K562 (cell line): ENCODE measurements around the gene PRKD2. TPM values are rescaled to one million over a fixed set of nuclear protein-coding genes. Genes with fewer than 3 reads are reported as not detected.

Experiments used
- CBFA2T2 ChIP-seq: fragments of 450-650 bp; conservative IDR thresholded peaks from 2 replicates; pipeline ENCODE4 v1.6.1; 2017; ENCODE audit warnings: mild to moderate bottlenecking
- COPS2 ChIP-seq: fragments of 450-650 bp; conservative IDR thresholded peaks from 2 replicates; pipeline ENCODE4 v1.6.1; 2016; ENCODE audit warnings: mild to moderate bottlenecking, moderate library complexity
- MYBL2 ChIP-seq, 2 experiments: fragments of 450-650 bp in 1 of 2; sonication (generic) in 1 of 2; formaldehyde crosslinking in 1 of 2; IDR thresholded peaks; 2 replicates each; pipeline versions ENCODE4 v1.6.1 to v1.8.1; 2017 to 2022; ENCODE audit warnings: borderline replicate concordance in 1 of 2, inconsistent platforms in 1 of 2, low read depth in 1 of 2, mild to moderate bottlenecking in 1 of 2, missing genetic modification reagents in 1 of 2, moderate library complexity in 1 of 2
- PCBP2 ChIP-seq: fragments of 200-400 bp; formaldehyde crosslinking; IDR thresholded peaks from 2 replicates; pipeline ENCODE4 v1.6.1; 2018; ENCODE audit warnings: low read length, low read depth, mild to moderate bottlenecking, moderate library complexity; ENCODE audit not compliant: poor library complexity, severe bottlenecking
- PHF21A ChIP-seq: fragments of 450-650 bp; IDR thresholded peaks from 2 replicates; pipeline ENCODE4 v1.6.1; 2017; ENCODE audit warnings: low read depth, borderline replicate concordance
- PHF8 ChIP-seq: fragments of 200-600 bp; sonication (generic); IDR thresholded peaks from 2 replicates; pipeline ENCODE4 v1.6.1; 2012; ENCODE audit warnings: mixed run types, mild to moderate bottlenecking, inconsistent platforms, low read length, moderate library complexity, borderline replicate concordance
- PML ChIP-seq: IDR thresholded peaks from 2 replicates; pipeline ENCODE4 v1.6.1; 2012; ENCODE audit warnings: low read length, inconsistent platforms
- POLR2A ChIP-seq: fragments of 450-650 bp; conservative IDR thresholded peaks from 2 replicates; pipeline ENCODE4 v1.6.1; 2016
- RBM22 ChIP-seq: fragments of 200-400 bp; formaldehyde crosslinking; IDR thresholded peaks from 2 replicates; pipeline ENCODE4 v1.6.1; 2018; ENCODE audit warnings: low read length, low read depth; ENCODE audit not compliant: poor library complexity, severe bottlenecking
- SRSF1 ChIP-seq: fragments of 200-400 bp; formaldehyde crosslinking; IDR thresholded peaks from 2 replicates; pipeline ENCODE4 v1.6.1; 2017; ENCODE audit warnings: mild to moderate bottlenecking, low read depth, low read length, moderate library complexity
- ZNF184 ChIP-seq: sonication (generic); formaldehyde crosslinking; IDR thresholded peaks from 2 replicates; pipeline ENCODE4 v1.5.0; 2020; ENCODE audit warnings: missing genetic modification reagents
- polyA plus RNA-seq, 8 experiments: library from polyadenylated mRNA; depleted of rRNA in 4 of 8; stranded (reverse) in 5 of 8; unstranded in 3 of 8; fragments of >200 nt; fragmentation: Nextera tagmentation in 2 of 8; fragmentation: Illumina TruSeq in 1 of 8; extraction: Ambion mirVana in 2 of 8; extraction: Trizol in 1 of 8; gene quantifications; 2 replicates each; pipeline versions ENCODE4 v1.2.1 to v1.2.3, GENCODE V29; 2011 to 2014; ENCODE audit warnings: inconsistent platforms in 1 of 8, missing spikeins in 1 of 8
- total RNA-seq, 7 experiments: library from RNA; depleted of rRNA in 6 of 7; stranded (reverse); fragments of >200 nt in 6 of 7; fragmentation: Illumina TruSeq in 2 of 7; extraction: Trizol in 2 of 7; gene quantifications; 2 replicates each; pipeline versions ENCODE4 v1.2.1 to v1.2.3, GENCODE V29; 2011 to 2021; ENCODE audit warnings: low replicate concordance in 1 of 7
- TF ChIP-seq, protein P1 (sequence below): sonication (generic); formaldehyde crosslinking; IDR thresholded peaks from 2 replicates; pipeline ENCODE4 v1.8.1; 2023; ENCODE audit warnings: mild to moderate bottlenecking, missing genetic modification reagents
- TF ChIP-seq, protein P2 (sequence below): fragments of 200-800 bp; sonication (Bioruptor generic); IDR thresholded peaks from 2 replicates; pipeline ENCODE4 v1.6.1; 2017; ENCODE audit warnings: missing genetic modification characterization, missing compliant biosample characterization
- TF ChIP-seq, protein P3 (sequence below): fragments of 450-650 bp; IDR thresholded peaks from 2 replicates; pipeline ENCODE4 v1.6.1; 2016; ENCODE audit warnings: mild to moderate bottlenecking, moderate library complexity

Gene PRKD2
- total and polyA plus RNA-seq, 9 of the 15 experiments (the other 6 are each of a cell fraction or from before 2014, with no cell fraction given) = 1.8 to 60.0 (median 15.0) TPM

DNA sequence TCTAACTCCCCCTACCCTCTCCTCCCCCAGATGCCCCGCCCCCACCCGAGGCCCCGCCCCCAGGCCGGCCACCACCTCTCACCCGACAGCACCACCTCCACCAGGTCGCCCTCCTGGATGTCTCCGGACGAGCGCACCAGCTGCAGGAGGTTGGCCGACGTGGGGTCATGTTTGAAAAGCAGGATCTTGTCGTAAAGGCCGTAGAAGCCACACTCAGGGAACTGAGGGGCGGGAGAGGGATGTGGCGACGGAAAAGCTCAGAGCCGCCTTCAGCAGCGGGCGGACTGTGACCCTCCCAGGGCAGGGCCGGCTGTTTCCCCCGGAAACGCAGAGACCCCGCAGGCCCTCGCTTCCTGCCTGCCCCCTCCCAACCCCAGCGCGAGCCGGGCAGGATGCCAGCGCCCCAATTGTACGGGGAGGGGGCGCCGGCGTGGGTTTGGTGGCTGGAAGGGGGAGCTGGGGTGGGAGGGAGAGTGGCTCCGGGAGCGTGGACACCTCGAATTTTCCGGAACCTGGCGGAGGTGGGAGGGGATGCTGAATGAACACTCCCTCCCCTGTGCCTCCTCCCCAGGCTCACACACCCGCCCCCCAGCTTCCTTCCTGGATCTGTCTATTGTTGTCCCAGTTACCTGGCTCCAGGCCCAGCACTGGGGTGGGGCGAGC is 3.0 kb downstream of the PRKD2 start (continued):
- TF ChIP-seq, protein P1, sequence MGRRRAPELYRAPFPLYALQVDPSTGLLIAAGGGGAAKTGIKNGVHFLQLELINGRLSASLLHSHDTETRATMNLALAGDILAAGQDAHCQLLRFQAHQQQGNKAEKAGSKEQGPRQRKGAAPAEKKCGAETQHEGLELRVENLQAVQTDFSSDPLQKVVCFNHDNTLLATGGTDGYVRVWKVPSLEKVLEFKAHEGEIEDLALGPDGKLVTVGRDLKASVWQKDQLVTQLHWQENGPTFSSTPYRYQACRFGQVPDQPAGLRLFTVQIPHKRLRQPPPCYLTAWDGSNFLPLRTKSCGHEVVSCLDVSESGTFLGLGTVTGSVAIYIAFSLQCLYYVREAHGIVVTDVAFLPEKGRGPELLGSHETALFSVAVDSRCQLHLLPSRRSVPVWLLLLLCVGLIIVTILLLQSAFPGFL (CRISPR knock-in tag) = no peak
- TF ChIP-seq MYBL2 (IDR thresholded peaks at IDR 0.05; ENCODE audit: low read depth) = no peak
- TF ChIP-seq MYBL2 (CRISPR knock-in tag; IDR thresholded peaks at IDR 0.05; ENCODE audit: borderline replicate concordance) = no peak
- no peak for TF ChIP-seq CBFA2T2
- TF ChIP-seq SRSF1 = no peak
- TF ChIP-seq POLR2A = peak; percentile 42; the same call in 1 of the 2 replicates
- TF ChIP-seq PHF8 = 0 out of 2 replicates have a peak, but pooled peaks have one; percentile 26
- TF ChIP-seq PHF21A = no peak
- TF ChIP-seq, protein P2, sequence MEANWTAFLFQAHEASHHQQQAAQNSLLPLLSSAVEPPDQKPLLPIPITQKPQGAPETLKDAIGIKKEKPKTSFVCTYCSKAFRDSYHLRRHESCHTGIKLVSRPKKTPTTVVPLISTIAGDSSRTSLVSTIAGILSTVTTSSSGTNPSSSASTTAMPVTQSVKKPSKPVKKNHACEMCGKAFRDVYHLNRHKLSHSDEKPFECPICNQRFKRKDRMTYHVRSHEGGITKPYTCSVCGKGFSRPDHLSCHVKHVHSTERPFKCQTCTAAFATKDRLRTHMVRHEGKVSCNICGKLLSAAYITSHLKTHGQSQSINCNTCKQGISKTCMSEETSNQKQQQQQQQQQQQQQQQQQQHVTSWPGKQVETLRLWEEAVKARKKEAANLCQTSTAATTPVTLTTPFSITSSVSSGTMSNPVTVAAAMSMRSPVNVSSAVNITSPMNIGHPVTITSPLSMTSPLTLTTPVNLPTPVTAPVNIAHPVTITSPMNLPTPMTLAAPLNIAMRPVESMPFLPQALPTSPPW = peak; percentile 97
- no peak for TF ChIP-seq RBM22
- TF ChIP-seq, protein P3, sequence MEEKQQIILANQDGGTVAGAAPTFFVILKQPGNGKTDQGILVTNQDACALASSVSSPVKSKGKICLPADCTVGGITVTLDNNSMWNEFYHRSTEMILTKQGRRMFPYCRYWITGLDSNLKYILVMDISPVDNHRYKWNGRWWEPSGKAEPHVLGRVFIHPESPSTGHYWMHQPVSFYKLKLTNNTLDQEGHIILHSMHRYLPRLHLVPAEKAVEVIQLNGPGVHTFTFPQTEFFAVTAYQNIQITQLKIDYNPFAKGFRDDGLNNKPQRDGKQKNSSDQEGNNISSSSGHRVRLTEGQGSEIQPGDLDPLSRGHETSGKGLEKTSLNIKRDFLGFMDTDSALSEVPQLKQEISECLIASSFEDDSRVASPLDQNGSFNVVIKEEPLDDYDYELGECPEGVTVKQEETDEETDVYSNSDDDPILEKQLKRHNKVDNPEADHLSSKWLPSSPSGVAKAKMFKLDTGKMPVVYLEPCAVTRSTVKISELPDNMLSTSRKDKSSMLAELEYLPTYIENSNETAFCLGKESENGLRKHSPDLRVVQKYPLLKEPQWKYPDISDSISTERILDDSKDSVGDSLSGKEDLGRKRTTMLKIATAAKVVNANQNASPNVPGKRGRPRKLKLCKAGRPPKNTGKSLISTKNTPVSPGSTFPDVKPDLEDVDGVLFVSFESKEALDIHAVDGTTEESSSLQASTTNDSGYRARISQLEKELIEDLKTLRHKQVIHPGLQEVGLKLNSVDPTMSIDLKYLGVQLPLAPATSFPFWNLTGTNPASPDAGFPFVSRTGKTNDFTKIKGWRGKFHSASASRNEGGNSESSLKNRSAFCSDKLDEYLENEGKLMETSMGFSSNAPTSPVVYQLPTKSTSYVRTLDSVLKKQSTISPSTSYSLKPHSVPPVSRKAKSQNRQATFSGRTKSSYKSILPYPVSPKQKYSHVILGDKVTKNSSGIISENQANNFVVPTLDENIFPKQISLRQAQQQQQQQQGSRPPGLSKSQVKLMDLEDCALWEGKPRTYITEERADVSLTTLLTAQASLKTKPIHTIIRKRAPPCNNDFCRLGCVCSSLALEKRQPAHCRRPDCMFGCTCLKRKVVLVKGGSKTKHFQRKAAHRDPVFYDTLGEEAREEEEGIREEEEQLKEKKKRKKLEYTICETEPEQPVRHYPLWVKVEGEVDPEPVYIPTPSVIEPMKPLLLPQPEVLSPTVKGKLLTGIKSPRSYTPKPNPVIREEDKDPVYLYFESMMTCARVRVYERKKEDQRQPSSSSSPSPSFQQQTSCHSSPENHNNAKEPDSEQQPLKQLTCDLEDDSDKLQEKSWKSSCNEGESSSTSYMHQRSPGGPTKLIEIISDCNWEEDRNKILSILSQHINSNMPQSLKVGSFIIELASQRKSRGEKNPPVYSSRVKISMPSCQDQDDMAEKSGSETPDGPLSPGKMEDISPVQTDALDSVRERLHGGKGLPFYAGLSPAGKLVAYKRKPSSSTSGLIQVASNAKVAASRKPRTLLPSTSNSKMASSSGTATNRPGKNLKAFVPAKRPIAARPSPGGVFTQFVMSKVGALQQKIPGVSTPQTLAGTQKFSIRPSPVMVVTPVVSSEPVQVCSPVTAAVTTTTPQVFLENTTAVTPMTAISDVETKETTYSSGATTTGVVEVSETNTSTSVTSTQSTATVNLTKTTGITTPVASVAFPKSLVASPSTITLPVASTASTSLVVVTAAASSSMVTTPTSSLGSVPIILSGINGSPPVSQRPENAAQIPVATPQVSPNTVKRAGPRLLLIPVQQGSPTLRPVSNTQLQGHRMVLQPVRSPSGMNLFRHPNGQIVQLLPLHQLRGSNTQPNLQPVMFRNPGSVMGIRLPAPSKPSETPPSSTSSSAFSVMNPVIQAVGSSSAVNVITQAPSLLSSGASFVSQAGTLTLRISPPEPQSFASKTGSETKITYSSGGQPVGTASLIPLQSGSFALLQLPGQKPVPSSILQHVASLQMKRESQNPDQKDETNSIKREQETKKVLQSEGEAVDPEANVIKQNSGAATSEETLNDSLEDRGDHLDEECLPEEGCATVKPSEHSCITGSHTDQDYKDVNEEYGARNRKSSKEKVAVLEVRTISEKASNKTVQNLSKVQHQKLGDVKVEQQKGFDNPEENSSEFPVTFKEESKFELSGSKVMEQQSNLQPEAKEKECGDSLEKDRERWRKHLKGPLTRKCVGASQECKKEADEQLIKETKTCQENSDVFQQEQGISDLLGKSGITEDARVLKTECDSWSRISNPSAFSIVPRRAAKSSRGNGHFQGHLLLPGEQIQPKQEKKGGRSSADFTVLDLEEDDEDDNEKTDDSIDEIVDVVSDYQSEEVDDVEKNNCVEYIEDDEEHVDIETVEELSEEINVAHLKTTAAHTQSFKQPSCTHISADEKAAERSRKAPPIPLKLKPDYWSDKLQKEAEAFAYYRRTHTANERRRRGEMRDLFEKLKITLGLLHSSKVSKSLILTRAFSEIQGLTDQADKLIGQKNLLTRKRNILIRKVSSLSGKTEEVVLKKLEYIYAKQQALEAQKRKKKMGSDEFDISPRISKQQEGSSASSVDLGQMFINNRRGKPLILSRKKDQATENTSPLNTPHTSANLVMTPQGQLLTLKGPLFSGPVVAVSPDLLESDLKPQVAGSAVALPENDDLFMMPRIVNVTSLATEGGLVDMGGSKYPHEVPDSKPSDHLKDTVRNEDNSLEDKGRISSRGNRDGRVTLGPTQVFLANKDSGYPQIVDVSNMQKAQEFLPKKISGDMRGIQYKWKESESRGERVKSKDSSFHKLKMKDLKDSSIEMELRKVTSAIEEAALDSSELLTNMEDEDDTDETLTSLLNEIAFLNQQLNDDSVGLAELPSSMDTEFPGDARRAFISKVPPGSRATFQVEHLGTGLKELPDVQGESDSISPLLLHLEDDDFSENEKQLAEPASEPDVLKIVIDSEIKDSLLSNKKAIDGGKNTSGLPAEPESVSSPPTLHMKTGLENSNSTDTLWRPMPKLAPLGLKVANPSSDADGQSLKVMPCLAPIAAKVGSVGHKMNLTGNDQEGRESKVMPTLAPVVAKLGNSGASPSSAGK = no peak
- TF ChIP-seq PML = no peak
- no peak for TF ChIP-seq COPS2
- TF ChIP-seq PCBP2 = no peak
- TF ChIP-seq ZNF184 (CRISPR knock-in tag) = no peak
